GM13977 (cell line): ENCODE results near the gene DST.

Experiments used
- DNase-seq: peaks from one replicate; pipeline ENCODE4 v3.0.0; 2012; ENCODE audit warnings: low spot score
- CTCF ChIP-seq: IDR thresholded peaks from 2 replicates; pipeline ENCODE4 v1.5.1; 2012; ENCODE audit warnings: mild to moderate bottlenecking, control low read depth; ENCODE audit not compliant: insufficient read depth; ENCODE audit errors: extremely low read depth, missing control alignments
- in situ Hi-C: fragments of 300-500 bp; cut with MboI; formaldehyde crosslinking; loops from one replicate; pipeline ENCODE4 v1.12.0; 2022; ENCODE audit warnings: low sequenced_read_pairs, low pct_unique_long_range_greater_than_20kb, mixed read lengths, inconsistent platforms; ENCODE audit not compliant: unreplicated experiment

The DST gene

GRCh38 chr6:56448046-56448445 is 194.6 kb downstream of the DST start:
- no peak for TF ChIP-seq CTCF
- in situ Hi-C loops: loop anchor here (25.0 kb wide), 1 partner anchor 111 kb away; no protein-coding TSS in a partner anchor
- DNase-seq: no peak

- no peak for DNase-seq
- in situ Hi-C loops: loop anchor here (25.0 kb wide), 1 partner anchor 109 kb away; no protein-coding TSS in a partner anchor
- TF ChIP-seq CTCF: no peak
Observed at GRCh38 chr6:56445818-56446217, 196.9 kb downstream of the DST start.

- in situ Hi-C loops: loop anchor here (25.0 kb wide), 1 partner anchor 108 kb away; no protein-coding TSS in a partner anchor
- no peak for DNase-seq
- TF ChIP-seq CTCF: no peak
Observed at GRCh38 chr6:56444855-56445254, 197.8 kb downstream of the DST start.

GRCh38 chr6:56440551-56440981 is 202.1 kb downstream of the DST start:
- no peak for TF ChIP-seq CTCF
- in situ Hi-C loops: loop anchor here (25.0 kb wide), 1 partner anchor 103 kb away; no protein-coding TSS in a partner anchor
- no peak for DNase-seq

GRCh38 chr6:56437171-56437900 is 205.4 kb downstream of the DST start:
- no peak for DNase-seq
- in situ Hi-C loops: loop anchor here (25.0 kb wide), 1 partner anchor 100 kb away; no protein-coding TSS in a partner anchor
- no peak for TF ChIP-seq CTCF

GRCh38 chr6:56435754-56436153 is 206.9 kb downstream of the DST start:
- TF ChIP-seq CTCF: no peak
- in situ Hi-C loops: loop anchor here (25.0 kb wide), 1 partner anchor 98 kb away; no protein-coding TSS in a partner anchor
- DNase-seq: no peak
